ENCODE measurements around the gene CIP2A.

The CIP2A gene

GRCh38 chr3:108528459-108529252 is 60.6 kb downstream of the CIP2A start:
- no peak for DNase-seq (ENCODE audit: low read depth)
- no peak overlapping the region for H3K4me3 ChIP-seq (ENCODE audit: low read length)
- no peak for TF ChIP-seq CTCF (IDR thresholded peaks at IDR 0.05; ENCODE audit: insufficient read depth, low read depth, low read length, missing control alignments)

GRCh38 chr3:108527817-108528216 is 61.4 kb downstream of the CIP2A start:
- no peak for TF ChIP-seq CTCF (IDR thresholded peaks at IDR 0.05; ENCODE audit: insufficient read depth, low read depth, low read length, missing control alignments)
- H3K4me3 ChIP-seq (ENCODE audit: low read length): no peak overlapping the region
- no peak for DNase-seq (ENCODE audit: low read depth)

GRCh38 chr3:108527109-108527508 is 62.1 kb downstream of the CIP2A start:
- no peak for TF ChIP-seq CTCF (IDR thresholded peaks at IDR 0.05; ENCODE audit: insufficient read depth, low read depth, low read length, missing control alignments)
- no peak overlapping the region for H3K4me3 ChIP-seq (ENCODE audit: low read length)
- DNase-seq (ENCODE audit: low read depth): no peak

- TF ChIP-seq CTCF (IDR thresholded peaks at IDR 0.05; ENCODE audit: insufficient read depth, low read depth, low read length, missing control alignments): no peak
- no peak overlapping the region for H3K4me3 ChIP-seq (ENCODE audit: low read length)
- no peak for DNase-seq (ENCODE audit: low read depth)
These were observed 63.3 kb downstream of the CIP2A start for GRCh38 chr3:108525971-108526370.

- no peak for DNase-seq (ENCODE audit: low read depth)
- TF ChIP-seq CTCF (IDR thresholded peaks at IDR 0.05; ENCODE audit: insufficient read depth, low read depth, low read length, missing control alignments): no peak
- H3K4me3 ChIP-seq (ENCODE audit: low read length): no peak overlapping the region
These were observed 64.0 kb downstream of the CIP2A start for GRCh38 chr3:108525256-108525655.

- H3K4me3 ChIP-seq (ENCODE audit: low read length): no peak overlapping the region
These were observed 64.7 kb downstream of the CIP2A start for GRCh38 chr3:108524537-108524936.

More at GRCh38 chr3:108524537-108524936, 64.7 kb downstream of the CIP2A start:
- DNase-seq (ENCODE audit: low read depth): no peak
- no peak for TF ChIP-seq CTCF (IDR thresholded peaks at IDR 0.05; ENCODE audit: insufficient read depth, low read depth, low read length, missing control alignments)
